HEK293T (cell line): ENCODE results near the gene KCNH6.

Experiments
- ARNT ChIP-seq: fragments of 450-650 bp; IDR thresholded peaks from 2 replicates; pipeline ENCODE4 v1.6.1; 2017; ENCODE audit warnings: mild to moderate bottlenecking
- FOXK2 ChIP-seq: fragments of 450-650 bp; IDR thresholded peaks from 2 replicates; pipeline ENCODE4 v1.6.1; 2016; ENCODE audit warnings: mild to moderate bottlenecking
- FOXM1 ChIP-seq: fragments of 450-650 bp; IDR thresholded peaks from 2 replicates; pipeline ENCODE4 v1.6.1; 2017; ENCODE audit warnings: mild to moderate bottlenecking, borderline replicate concordance
- L3MBTL2 ChIP-seq: fragments of 450-650 bp; conservative IDR thresholded peaks from 2 replicates; pipeline ENCODE4 v1.6.1; 2016; ENCODE audit warnings: mild to moderate bottlenecking
- LEF1 ChIP-seq: fragments of 450-650 bp; IDR thresholded peaks from 2 replicates; pipeline ENCODE4 v1.6.1; 2017; ENCODE audit warnings: mild to moderate bottlenecking, borderline replicate concordance
- NFRKB ChIP-seq: fragments of 450-650 bp; IDR thresholded peaks from 2 replicates; pipeline ENCODE4 v1.6.1; 2016; ENCODE audit warnings: mild to moderate bottlenecking, moderate library complexity
- SP1 ChIP-seq: fragments of 450-650 bp; IDR thresholded peaks from 2 replicates; pipeline ENCODE4 v1.6.1; 2017
- SUZ12 ChIP-seq: fragments of 450-650 bp; IDR thresholded peaks from 2 replicates; pipeline ENCODE4 v1.6.1; 2016; ENCODE audit warnings: mild to moderate bottlenecking
- TARDBP ChIP-seq: fragments of 450-650 bp; IDR thresholded peaks from 2 replicates; pipeline ENCODE4 v1.6.1; 2016
- ZNF384 ChIP-seq: fragments of 450-650 bp; IDR thresholded peaks from 2 replicates; pipeline ENCODE4 v1.6.1; 2016

DNA sequence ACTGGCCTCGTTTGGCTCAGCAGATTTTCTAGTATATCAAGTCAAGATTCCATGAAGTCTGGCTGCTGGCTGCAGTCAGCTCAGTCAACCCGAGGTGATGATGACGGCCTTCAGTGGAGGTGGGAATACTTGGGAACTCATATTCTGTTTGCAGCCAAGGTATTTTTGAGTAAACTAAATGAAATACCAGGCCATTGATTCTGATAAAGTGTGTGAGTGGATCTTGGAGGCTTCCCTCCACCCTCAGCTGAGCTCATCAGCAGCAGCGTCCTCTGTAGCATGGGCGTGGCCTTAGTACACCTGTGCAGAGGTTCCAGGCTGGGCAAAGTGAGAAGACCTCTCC lies 55.6 kb downstream of the KCNH6 start:
- TF ChIP-seq ARNT (no peak), SUZ12 (no peak), FOXK2 (no peak), L3MBTL2 (no peak), SP1 (no peak), ZNF384 (no peak), NFRKB (no peak), FOXM1 (no peak), TARDBP (no peak), LEF1 (no peak)
